ENCODE measurements around the gene JAM3. TPM values are rescaled to one million over a fixed set of nuclear protein-coding genes. Genes with fewer than 3 reads are reported as not detected.

JAM3 gene
- total and polyA plus RNA-seq, 2 donors (not counting 3 experiments of a cell fraction or from before 2014, with no cell fraction given): 78.8 to 137 TPM

- H3K9me3 ChIP-seq (replicated peaks; ENCODE audit: control insufficient read depth, insufficient read depth, low read length): no peaks in the 10 kb centered on the region
Observed at GRCh38 chr11:134047586-134047999, 21.3 kb upstream of the JAM3 start.

More at GRCh38 chr11:134047586-134047999, 21.3 kb upstream of the JAM3 start:
- CTCF ChIA-PET: interaction anchor here (0.7 to 1.7 kb wide), 5 partner anchors 10 to 177 kb away, joined by 3 to 6 read pairs (median 4); partner anchors contain the start of genes NCAPD3 and VPS26B
- Histone ChIP-seq H2AFZ (ENCODE audit: low read depth, low read length) (no peak overlapping the region), H3K79me2 (ENCODE audit: control insufficient read depth, insufficient read depth, low read length) (no peaks in the 10 kb centered on the region), H4K20me1 (replicated peaks; ENCODE audit: control insufficient read depth, extremely low read depth, insufficient read depth, low read length) (no peaks in the 10 kb centered on the region), H3K9ac (replicated peaks; ENCODE audit: extremely low read depth, insufficient read depth, low read length) (no peak overlapping the region), H3K27me3 (ENCODE audit: control insufficient read depth in 2 of 2, insufficient read depth in 2 of 2, low read length in 2 of 2) (peaks cover 6% of the 10 kb centered on the region in 2 experiments), H3K4me3 (replicated peaks in 1 of 3; ENCODE audit: insufficient read depth in 1 of 3, low read depth in 1 of 3, low read length in 3 of 3) (no peak overlapping the region), H3K9me1 (replicated peaks; ENCODE audit: control insufficient read depth, extremely low read depth, insufficient read depth, low read length) (no peaks in the 10 kb centered on the region), H3K4me2 (ENCODE audit: insufficient read depth, low read length) (no peak overlapping the region), H3K27ac (ENCODE audit: insufficient read depth, low read depth, low read length) (no peak overlapping the region), H3K4me1 (ENCODE audit: control insufficient read depth, extremely low read depth, insufficient read depth, low read length) (no peaks in the 10 kb centered on the region), H3K36me3 (ENCODE audit: control insufficient read depth in 2 of 2, extremely low read depth in 1 of 2, insufficient read depth in 2 of 2, low read length in 2 of 2) (no peaks in the 10 kb centered on the region)
- TF ChIP-seq POLR2A (IDR thresholded peaks at IDR 0.05; ENCODE audit: low read depth, low read length): no peak
- TF ChIP-seq MYC (IDR thresholded peaks at IDR 0.05; ENCODE audit: low read depth, low read length): no peak
- TF ChIP-seq JUN (IDR thresholded peaks at IDR 0.05; ENCODE audit: borderline replicate concordance, insufficient read depth, insufficient read length, low read depth): no peak
- TF ChIP-seq GATA2 (IDR thresholded peaks at IDR 0.05; ENCODE audit: insufficient read depth, insufficient read length, low read depth, low read length): no peak
- TF ChIP-seq, protein P1, sequence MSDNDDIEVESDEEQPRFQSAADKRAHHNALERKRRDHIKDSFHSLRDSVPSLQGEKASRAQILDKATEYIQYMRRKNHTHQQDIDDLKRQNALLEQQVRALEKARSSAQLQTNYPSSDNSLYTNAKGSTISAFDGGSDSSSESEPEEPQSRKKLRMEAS (IDR thresholded peaks at IDR 0.05; ENCODE audit: insufficient read depth, insufficient read length): no peak
- no peak for TF ChIP-seq POLR2AphosphoS5 (IDR thresholded peaks at IDR 0.05; ENCODE audit: insufficient read depth, low read depth, low read length)
- TF ChIP-seq CTCF (IDR thresholded peaks at IDR 0.05; ENCODE audit: extremely low read depth in 1 of 2, insufficient read depth in 1 of 2, low read depth in 1 of 2, low read length in 2 of 2): no peak
- no peak for TF ChIP-seq EZH2 (IDR thresholded peaks at IDR 0.05; ENCODE audit: borderline replicate concordance, low read depth, low read length, severe bottlenecking)
- no peak for TF ChIP-seq FOS (IDR thresholded peaks at IDR 0.05; ENCODE audit: borderline replicate concordance, insufficient read depth, low read length)
- POLR2A ChIA-PET: no interaction called here
- BruUV-seq (replicated peaks): no TSS peak
- intact Hi-C loops (cut with micrococcal nuclease): no loop called here
- dilution Hi-C loops (cut with MboI; ENCODE audit: extremely low pct_ligation_motif_present, low sequenced_read_pairs): no loop called here
- FAIRE-seq (no peak), DNase-seq (ENCODE audit: low read depth, low spot score) (no peak)
